ENCODE data around the gene GRN. TPM values are rescaled to one million over a fixed set of nuclear protein-coding genes. Genes with fewer than 3 reads are reported as not detected.
A peak's percentile ranks its signal among the peaks of the same experiment; 100 is the strongest.
"Not testable (repeated sequence)": the region's sequence is repeated elsewhere in the genome, so short reads cannot be mapped to it uniquely, and the experiment has no call there.

Gene GRN
- total and polyA plus RNA-seq, 2 of the 13 experiments (the other 11 are each of a cell fraction or from before 2014, with no cell fraction given) = 86.6 to 143 TPM

DNA sequence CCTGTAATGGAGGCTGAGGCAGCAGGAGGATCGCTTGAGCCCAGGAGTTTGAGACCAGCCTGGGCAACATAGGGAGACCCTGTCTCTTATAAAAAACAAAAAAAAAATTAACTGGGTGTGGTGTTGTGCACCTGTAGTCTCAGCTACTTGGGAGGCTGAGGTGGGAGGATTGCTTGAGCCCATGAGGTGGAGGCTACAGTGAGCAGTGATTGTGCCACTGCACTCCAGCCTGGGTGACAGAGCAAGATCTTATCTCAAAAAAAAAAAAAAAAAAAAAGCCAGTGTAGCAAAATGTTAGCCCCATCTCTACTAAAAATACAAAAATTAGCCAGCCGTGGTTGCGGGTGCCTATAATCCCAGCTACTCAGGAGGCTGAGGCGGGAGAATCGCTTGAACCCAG is 14.8 kb upstream of the GRN start:
- FAIRE-seq; H2AFZ ChIP-seq (ENCODE audit: low read length); H3K9me3 ChIP-seq (ENCODE audit: low read length); intact Hi-C loops (cut with micrococcal nuclease; ENCODE audit: unreplicated experiment); DNase-seq (ENCODE audit: low spot score); H3K79me2 ChIP-seq (ENCODE audit: insufficient read depth, low read length); H3K9ac ChIP-seq (ENCODE audit: insufficient read depth, low read depth, low read length); H3K4me2 ChIP-seq (ENCODE audit: low read depth, low read length); H3K4me3 ChIP-seq (replicated peaks in 1 of 3; ENCODE audit: insufficient read depth in 1 of 3, low read depth in 2 of 3, low read length in 3 of 3); ATAC-seq; H3K27ac ChIP-seq (ENCODE audit: extremely low read length, insufficient read depth, low read length); H4K20me1 ChIP-seq (ENCODE audit: insufficient read depth, low read length); H3K36me3 ChIP-seq (replicated peaks in 1 of 2; ENCODE audit: control insufficient read depth in 1 of 2, insufficient read depth in 2 of 2, low read length in 2 of 2); in situ Hi-C loops (cut with HindIII; ENCODE audit: extremely low pct_ligation_motif_present, low pct_unique_long_range_greater_than_20kb); BruUV-seq (replicated peaks): not testable (repeated sequence)
- ChIA-PET POLR2A (interaction anchor here (0.6 to 2.0 kb wide), 2 partner anchors 15 to 475 kb away, joined by 3 to 9 read pairs; partner anchors contain the start of gene GRN), CTCF (ENCODE audit: low intra/inter-chr PET ratio, low total read pairs) (interaction anchor here (1.5 to 2.7 kb wide), 2 partner anchors 16 to 20 kb away, joined by 4 to 6 read pairs; partner anchors contain the start of gene GRN)
- H3K27me3 ChIP-seq (ENCODE audit: control insufficient read depth in 1 of 2, insufficient read depth in 2 of 2, low read length in 2 of 2) = peaks cover 0 to 24% of the 10 kb centered on the region in 2 experiments; a peak in 4 of 5 replicates
- 61% methylated on average over 5 of the region's 5 CpGs for WGBS (ENCODE audit: low lambda C conversion rate)
- H3K4me1 ChIP-seq (ENCODE audit: insufficient read depth, low read length) = peaks cover 48% of the 10 kb centered on the region

DNA sequence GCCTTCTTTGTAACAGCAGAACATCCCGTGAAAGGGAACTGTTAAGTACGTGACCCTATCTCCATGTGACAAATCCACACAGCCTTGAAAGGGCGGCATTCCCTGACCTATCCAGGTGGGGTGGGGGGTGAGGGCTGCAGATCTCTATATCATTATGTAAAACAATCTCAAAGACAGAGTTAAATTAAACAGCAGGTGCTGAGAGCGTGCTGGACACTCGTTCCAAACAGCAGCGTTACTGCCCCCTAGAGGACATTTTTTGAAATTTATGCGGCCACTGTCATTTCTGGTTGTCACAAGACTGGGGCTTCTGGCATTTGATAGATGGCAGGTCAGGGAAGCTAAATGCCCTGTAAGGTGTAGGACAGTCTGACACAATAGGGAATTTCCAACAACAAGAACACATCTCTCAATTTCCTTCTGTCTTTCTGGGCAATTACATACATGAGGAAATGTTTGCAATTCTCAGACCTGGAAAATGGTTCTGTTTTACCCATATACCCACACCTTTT is 13.8 kb upstream of the GRN start:
- intact Hi-C loops (cut with micrococcal nuclease; ENCODE audit: unreplicated experiment) (no loop called here), in situ Hi-C loops (cut with HindIII; ENCODE audit: extremely low pct_ligation_motif_present, low pct_unique_long_range_greater_than_20kb) (no loop called here)
- Histone ChIP-seq H3K36me3 (replicated peaks in 1 of 2; ENCODE audit: control insufficient read depth in 1 of 2, insufficient read depth in 2 of 2, low read length in 2 of 2) (no peaks in the 10 kb centered on the region), H3K27me3 (ENCODE audit: control insufficient read depth in 1 of 2, insufficient read depth in 2 of 2, low read length in 2 of 2) (peaks cover 2 to 29% of the 10 kb centered on the region in 2 experiments; a peak in 4 of 5 replicates), H3K79me2 (ENCODE audit: insufficient read depth, low read length) (no peaks in the 10 kb centered on the region), H3K9me3 (ENCODE audit: low read length) (no peaks in the 10 kb centered on the region), H4K20me1 (ENCODE audit: insufficient read depth, low read length) (no peaks in the 10 kb centered on the region), H3K4me1 (ENCODE audit: insufficient read depth, low read length) (peaks cover 50% of the 10 kb centered on the region), H3K4me3 (replicated peaks in 1 of 3; ENCODE audit: insufficient read depth in 1 of 3, low read depth in 2 of 3, low read length in 3 of 3) (no peak overlapping the region), H3K27ac (ENCODE audit: extremely low read length, insufficient read depth, low read length) (no peak overlapping the region), H3K9ac (ENCODE audit: insufficient read depth, low read depth, low read length) (no peak overlapping the region), H2AFZ (ENCODE audit: low read length) (peak overlapping the region; percentile 3), H3K4me2 (ENCODE audit: low read depth, low read length) (peak overlapping the region; percentile 64)
- ChIA-PET POLR2A (interaction anchor here (2.0 kb wide), 1 partner anchor 14 kb away, joined by 9 read pairs; the partner anchor contains the start of gene GRN), CTCF (ENCODE audit: low intra/inter-chr PET ratio, low total read pairs) (interaction anchor here (0.7 to 2.7 kb wide), 3 partner anchors 15 to 210 kb away, joined by 4 to 6 read pairs (median 5); partner anchors contain the start of gene GRN)
- FAIRE-seq = peak; percentile 86
- WGBS (ENCODE audit: low lambda C conversion rate) = 2% methylated on average over 7 of the region's 7 CpGs
- no TSS peak for BruUV-seq (replicated peaks)
- peak; percentile 25; the same call in 2 of the 3 replicates for ATAC-seq
- peak; percentile 84 for DNase-seq (ENCODE audit: low spot score)
- TF ChIP-seq ARHGAP35 (CRISPR knock-in tag; IDR thresholded peaks at IDR 0.05; ENCODE audit: borderline replicate concordance) (no peak), U2AF1 (optimal IDR thresholded peaks at IDR 0.05; ENCODE audit: low read depth, low read length) (no peak), DNMT1 (CRISPR knock-in tag; IDR thresholded peaks at IDR 0.05) (no peak), JDP2 (CRISPR knock-in tag; IDR thresholded peaks at IDR 0.05; ENCODE audit: borderline replicate concordance) (no peak), XRCC5 (optimal IDR thresholded peaks at IDR 0.05; ENCODE audit: low read length) (peak; percentile 71), GATAD2A (CRISPR knock-in tag; IDR thresholded peaks at IDR 0.05) (peak; percentile 32; the same call in 1 of the 2 replicates)
- TF ChIP-seq, protein P1, sequence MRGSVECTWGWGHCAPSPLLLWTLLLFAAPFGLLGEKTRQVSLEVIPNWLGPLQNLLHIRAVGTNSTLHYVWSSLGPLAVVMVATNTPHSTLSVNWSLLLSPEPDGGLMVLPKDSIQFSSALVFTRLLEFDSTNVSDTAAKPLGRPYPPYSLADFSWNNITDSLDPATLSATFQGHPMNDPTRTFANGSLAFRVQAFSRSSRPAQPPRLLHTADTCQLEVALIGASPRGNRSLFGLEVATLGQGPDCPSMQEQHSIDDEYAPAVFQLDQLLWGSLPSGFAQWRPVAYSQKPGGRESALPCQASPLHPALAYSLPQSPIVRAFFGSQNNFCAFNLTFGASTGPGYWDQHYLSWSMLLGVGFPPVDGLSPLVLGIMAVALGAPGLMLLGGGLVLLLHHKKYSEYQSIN (CRISPR knock-in tag; IDR thresholded peaks at IDR 0.05; ENCODE audit: borderline replicate concordance) = no peak
- TF ChIP-seq, protein P2, sequence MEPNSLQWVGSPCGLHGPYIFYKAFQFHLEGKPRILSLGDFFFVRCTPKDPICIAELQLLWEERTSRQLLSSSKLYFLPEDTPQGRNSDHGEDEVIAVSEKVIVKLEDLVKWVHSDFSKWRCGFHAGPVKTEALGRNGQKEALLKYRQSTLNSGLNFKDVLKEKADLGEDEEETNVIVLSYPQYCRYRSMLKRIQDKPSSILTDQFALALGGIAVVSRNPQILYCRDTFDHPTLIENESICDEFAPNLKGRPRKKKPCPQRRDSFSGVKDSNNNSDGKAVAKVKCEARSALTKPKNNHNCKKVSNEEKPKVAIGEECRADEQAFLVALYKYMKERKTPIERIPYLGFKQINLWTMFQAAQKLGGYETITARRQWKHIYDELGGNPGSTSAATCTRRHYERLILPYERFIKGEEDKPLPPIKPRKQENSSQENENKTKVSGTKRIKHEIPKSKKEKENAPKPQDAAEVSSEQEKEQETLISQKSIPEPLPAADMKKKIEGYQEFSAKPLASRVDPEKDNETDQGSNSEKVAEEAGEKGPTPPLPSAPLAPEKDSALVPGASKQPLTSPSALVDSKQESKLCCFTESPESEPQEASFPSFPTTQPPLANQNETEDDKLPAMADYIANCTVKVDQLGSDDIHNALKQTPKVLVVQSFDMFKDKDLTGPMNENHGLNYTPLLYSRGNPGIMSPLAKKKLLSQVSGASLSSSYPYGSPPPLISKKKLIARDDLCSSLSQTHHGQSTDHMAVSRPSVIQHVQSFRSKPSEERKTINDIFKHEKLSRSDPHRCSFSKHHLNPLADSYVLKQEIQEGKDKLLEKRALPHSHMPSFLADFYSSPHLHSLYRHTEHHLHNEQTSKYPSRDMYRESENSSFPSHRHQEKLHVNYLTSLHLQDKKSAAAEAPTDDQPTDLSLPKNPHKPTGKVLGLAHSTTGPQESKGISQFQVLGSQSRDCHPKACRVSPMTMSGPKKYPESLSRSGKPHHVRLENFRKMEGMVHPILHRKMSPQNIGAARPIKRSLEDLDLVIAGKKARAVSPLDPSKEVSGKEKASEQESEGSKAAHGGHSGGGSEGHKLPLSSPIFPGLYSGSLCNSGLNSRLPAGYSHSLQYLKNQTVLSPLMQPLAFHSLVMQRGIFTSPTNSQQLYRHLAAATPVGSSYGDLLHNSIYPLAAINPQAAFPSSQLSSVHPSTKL (CRISPR knock-in tag; IDR thresholded peaks at IDR 0.05) = peak; percentile 29; the same call in 1 of the 2 replicates
